Tibial artery (tissue), 4 donors: ENCODE data around the gene PBX1.

ENCODE experiments used
- DNase-seq, 2 donors: peaks; one replicate each; pipeline ENCODE4 v3.0.0-alpha.2; 2019
- H3K27ac ChIP-seq, 2 donors: fragments of 200-600 bp; sonication (generic) in 1 of 2; 1 replicate in 1 of 2; 2 replicates in 1 of 2; pipeline ENCODE4 v1.5.1; 2018 to 2019; ENCODE audit warnings: mild to moderate bottlenecking in 1 of 2
- H3K27me3 ChIP-seq, 2 donors: fragments of 200-600 bp; sonication (generic) in 1 of 2; one replicate each; pipeline versions ENCODE4 v1.5.1 to v1.6.0; 2016 to 2019
- H3K36me3 ChIP-seq, 3 donors: fragments of 200-600 bp; sonication (generic) in 2 of 3; one replicate each; pipeline ENCODE4 v1.5.1; 2016 to 2019; ENCODE audit warnings: mild to moderate bottlenecking in 2 of 3
- H3K4me1 ChIP-seq, 4 donors: fragments of 200-600 bp; sonication (generic) in 2 of 4; 1 replicate in 3 of 4; 2 replicates in 1 of 4; pipeline ENCODE4 v1.5.1; 2016 to 2019
- H3K4me3 ChIP-seq, 2 donors: fragments of 200-600 bp; sonication (generic) in 1 of 2; 1 replicate in 1 of 2; 2 replicates in 1 of 2; pipeline ENCODE4 v1.5.1; 2018 to 2019; ENCODE audit warnings: mild to moderate bottlenecking in 2 of 2
- H3K9me3 ChIP-seq, 3 donors: fragments of 200-600 bp; sonication (generic) in 1 of 3; one replicate each; pipeline ENCODE4 v1.5.1; 2016 to 2019
- intact Hi-C: fragments of 100-400 bp; cut with DNase I; formaldehyde crosslinking; loops from one replicate; pipeline ENCODE4 v1.15.0; 2023; ENCODE audit warnings: low total_unique reads
- TF ChIP-seq, protein P1 (sequence below), 2 experiments: fragments of 200-600 bp in 1 of 2; fragments of 450-650 bp in 1 of 2; IDR thresholded peaks; one replicate each; pipeline ENCODE4 v1.5.1; 2017 to 2019; ENCODE audit warnings: antibody characterized with exemption in 2 of 2, mild to moderate bottlenecking in 1 of 2, moderate library complexity in 1 of 2

The PBX1 gene

DNA sequence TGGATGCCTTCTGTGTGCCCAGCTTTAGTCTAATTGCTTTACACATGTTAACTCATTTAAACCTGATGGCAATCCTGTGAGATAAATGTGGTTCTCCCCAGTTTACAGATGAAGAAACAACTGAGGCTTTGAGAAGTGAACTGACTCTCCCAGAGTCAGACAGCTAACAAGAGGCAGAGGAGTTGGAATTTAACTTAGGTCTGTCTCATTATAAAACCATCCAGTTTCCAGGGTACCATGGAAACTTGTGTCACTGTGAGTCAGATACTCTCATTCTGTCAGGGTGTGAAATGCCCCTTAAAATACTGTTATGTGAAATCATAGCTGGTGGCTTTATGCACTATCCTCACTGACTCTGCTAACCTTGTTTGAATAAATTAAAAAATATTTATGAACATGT lies 206.6 kb downstream of the PBX1 start:
- Histone ChIP-seq H3K27me3 (no peaks in the 10 kb centered on the region), H3K36me3 (no peaks in the 10 kb centered on the region), H3K9me3 (no peaks in the 10 kb centered on the region), H3K4me3 (no peak overlapping the region), H3K27ac (peak overlapping the region; percentile 36 to 72), H3K4me1 (peaks cover 0 to 64% (median 44%) of the 10 kb centered on the region in 4 donors)
- DNase-seq: no peak
- intact Hi-C loops: no loop called here
- TF ChIP-seq, protein P1, sequence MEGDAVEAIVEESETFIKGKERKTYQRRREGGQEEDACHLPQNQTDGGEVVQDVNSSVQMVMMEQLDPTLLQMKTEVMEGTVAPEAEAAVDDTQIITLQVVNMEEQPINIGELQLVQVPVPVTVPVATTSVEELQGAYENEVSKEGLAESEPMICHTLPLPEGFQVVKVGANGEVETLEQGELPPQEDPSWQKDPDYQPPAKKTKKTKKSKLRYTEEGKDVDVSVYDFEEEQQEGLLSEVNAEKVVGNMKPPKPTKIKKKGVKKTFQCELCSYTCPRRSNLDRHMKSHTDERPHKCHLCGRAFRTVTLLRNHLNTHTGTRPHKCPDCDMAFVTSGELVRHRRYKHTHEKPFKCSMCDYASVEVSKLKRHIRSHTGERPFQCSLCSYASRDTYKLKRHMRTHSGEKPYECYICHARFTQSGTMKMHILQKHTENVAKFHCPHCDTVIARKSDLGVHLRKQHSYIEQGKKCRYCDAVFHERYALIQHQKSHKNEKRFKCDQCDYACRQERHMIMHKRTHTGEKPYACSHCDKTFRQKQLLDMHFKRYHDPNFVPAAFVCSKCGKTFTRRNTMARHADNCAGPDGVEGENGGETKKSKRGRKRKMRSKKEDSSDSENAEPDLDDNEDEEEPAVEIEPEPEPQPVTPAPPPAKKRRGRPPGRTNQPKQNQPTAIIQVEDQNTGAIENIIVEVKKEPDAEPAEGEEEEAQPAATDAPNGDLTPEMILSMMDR (IDR thresholded peaks at IDR 0.05): no peak

DNA sequence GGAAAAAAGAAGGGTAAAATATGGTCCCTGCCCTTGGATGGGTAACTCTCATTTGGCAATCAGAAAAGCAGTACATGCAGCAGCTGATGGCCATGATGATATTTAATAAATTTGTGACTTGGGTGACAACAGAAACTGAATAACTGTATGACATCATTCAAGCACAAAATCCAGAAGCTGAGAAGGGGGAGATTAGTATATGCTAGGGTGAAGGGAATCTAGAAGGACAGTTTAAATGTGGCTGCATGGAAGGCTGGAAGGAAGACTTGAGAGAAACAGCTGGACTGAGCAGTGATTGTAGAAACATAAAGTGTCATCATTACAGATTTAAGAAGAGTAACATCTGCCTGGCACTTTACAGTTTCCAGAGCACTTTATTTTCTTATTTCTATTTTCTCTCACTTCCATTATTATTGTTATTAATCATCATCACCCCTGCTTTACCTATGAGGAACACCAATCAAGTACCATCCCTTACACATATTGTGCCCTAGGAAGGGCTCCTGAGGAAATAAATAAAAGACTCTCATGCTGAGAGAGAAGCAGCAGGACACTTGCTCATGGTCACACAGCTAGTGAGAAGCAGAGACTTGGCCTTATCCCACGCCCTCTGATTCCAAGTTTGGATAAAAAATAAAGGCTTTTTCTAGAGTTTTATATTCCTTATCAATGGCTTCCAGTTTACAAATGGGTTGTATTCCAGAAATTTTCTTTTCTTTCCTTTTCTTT lies 207.2 kb downstream of the PBX1 start:
- H3K9me3 ChIP-seq: no peaks in the 10 kb centered on the region
- TF ChIP-seq, protein P1 (IDR thresholded peaks at IDR 0.05): no peak
- peaks cover 0 to 65% (median 47%) of the 10 kb centered on the region in 4 donors for H3K4me1 ChIP-seq
- no peaks in the 10 kb centered on the region for H3K27me3 ChIP-seq
- intact Hi-C loops: no loop called here
- DNase-seq: no peak
- H3K27ac ChIP-seq: peak overlapping the region; percentile 36 to 72
- no peaks in the 10 kb centered on the region for H3K36me3 ChIP-seq
- no peak overlapping the region for H3K4me3 ChIP-seq

DNA sequence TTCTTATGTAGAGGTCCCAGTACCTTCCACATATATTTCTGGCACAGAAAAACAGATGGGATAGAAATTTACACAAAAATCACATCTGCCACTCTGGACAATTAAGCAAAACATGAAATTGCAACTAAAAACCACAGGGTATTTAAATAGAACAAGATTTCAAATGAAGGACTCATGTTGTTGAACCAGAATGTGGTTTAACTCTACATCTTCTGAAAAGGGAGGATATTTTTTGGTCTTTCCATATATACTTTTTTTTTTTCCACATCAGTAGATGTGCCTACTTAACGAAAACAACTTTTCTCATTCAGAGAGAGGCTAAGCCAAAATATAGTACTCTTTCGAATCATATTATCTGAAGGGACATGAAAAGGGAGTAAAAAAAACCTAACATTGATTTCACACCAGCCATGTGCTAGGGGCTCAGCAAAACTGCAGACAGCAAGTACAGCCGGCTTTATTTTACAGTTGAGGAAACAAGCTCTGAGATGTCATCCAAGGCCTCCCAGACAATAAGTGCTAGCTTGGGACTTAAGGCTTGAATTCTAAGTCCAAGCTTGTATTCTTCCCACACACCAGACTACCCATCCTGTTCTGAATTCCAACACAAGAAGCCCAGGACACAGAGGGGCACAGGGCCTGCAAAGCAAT lies 208.9 kb downstream of the PBX1 start:
- Histone ChIP-seq H3K9me3 (no peaks in the 10 kb centered on the region), H3K27me3 (no peaks in the 10 kb centered on the region), H3K36me3 (no peaks in the 10 kb centered on the region), H3K4me1 (peaks cover 0 to 83% (median 63%) of the 10 kb centered on the region in 4 donors), H3K27ac (peak overlapping the region; percentile 62 to 72), H3K4me3 (no peak overlapping the region)
- DNase-seq: no peak
- TF ChIP-seq, protein P1 (IDR thresholded peaks at IDR 0.05): no peak
- intact Hi-C loops: no loop called here

DNA sequence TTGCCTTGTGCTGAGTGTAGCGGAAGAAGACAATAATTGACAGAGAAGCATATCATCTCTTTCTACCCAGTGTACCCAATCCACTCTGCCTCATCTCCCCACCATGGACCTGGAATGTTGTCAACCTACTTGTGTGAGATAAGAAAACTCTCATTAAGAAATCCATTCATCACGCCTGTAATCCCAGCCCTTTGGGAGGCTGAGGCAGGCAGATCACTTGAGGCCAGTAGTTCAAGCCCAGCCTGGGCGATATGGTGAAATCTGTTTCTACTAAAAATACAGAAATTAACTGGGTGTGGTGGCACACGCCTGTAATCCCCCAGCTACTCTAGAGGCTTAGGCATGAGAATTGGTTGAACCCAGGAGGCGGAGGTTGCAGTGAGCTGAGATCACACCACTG lies 209.6 kb downstream of the PBX1 start:
- Histone ChIP-seq H3K36me3 (no peaks in the 10 kb centered on the region), H3K4me3 (no peak overlapping the region), H3K9me3 (no peaks in the 10 kb centered on the region), H3K4me1 (peaks cover 0 to 89% (median 64%) of the 10 kb centered on the region in 4 donors), H3K27me3 (no peaks in the 10 kb centered on the region), H3K27ac (peak overlapping the region; percentile 62 to 72)
- peak in 1 of 2 donors; percentile 60 for DNase-seq
- intact Hi-C loops: no loop called here
- TF ChIP-seq, protein P1 (IDR thresholded peaks at IDR 0.05): no peak

DNA sequence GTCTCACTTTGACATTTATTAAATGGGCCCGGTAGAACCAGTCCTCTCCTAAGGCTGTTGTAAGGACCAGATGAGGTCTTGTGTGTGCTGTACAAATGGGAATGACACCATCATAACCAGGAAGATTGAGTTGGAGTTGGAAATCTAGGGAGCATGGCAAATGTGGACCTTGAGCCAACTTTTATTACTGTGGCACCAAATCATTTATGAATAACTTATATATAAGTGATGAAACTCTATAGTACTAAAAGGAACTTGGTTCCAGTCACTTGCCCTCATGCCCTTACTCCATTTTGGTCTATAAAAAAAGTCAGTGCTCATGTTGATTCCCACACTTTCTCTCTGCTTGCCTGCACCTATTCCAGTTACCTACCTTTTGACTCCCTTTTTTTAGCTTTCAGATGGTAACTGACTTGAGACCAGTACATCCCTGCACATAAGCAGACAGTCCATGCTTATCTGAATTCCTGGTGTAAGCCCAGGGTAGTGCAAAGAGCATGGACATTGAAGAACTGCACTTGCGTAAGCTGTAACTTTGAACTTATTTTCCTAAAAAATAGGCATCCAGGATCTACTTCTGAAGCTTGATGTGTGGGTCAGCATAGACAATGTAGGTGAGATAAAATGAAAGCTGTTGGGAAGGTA lies 210.6 kb downstream of the PBX1 start:
- H3K27ac ChIP-seq: peak overlapping the region; percentile 72 to 76
- H3K4me3 ChIP-seq: no peak overlapping the region
- TF ChIP-seq, protein P1 (IDR thresholded peaks at IDR 0.05): no peak
- H3K9me3 ChIP-seq: no peaks in the 10 kb centered on the region
- no peak for DNase-seq
- intact Hi-C loops: loop anchor here (10.0 kb wide), 1 partner anchor 65 kb away; no protein-coding TSS in a partner anchor
- H3K27me3 ChIP-seq: no peaks in the 10 kb centered on the region
- H3K36me3 ChIP-seq: no peaks in the 10 kb centered on the region
- peaks cover 0 to 90% (median 66%) of the 10 kb centered on the region in 4 donors for H3K4me1 ChIP-seq
